GM06990 (cell line): ENCODE data around the gene TUBA4B.

Experiments
- DNase-seq: peaks from one replicate; pipeline ENCODE4 v3.0.0-alpha.2; 2011; ENCODE audit not compliant: insufficient read length; ENCODE audit errors: extremely low read depth
- H3K27me3 ChIP-seq: replicated peaks from 2 replicates; pipeline ENCODE4 v1.6.0; 2011; ENCODE audit warnings: low read length; ENCODE audit not compliant: control insufficient read depth, insufficient read depth
- H3K36me3 ChIP-seq: 2 replicates; pipeline ENCODE4 v1.5.1; 2011; ENCODE audit warnings: low read length; ENCODE audit not compliant: control insufficient read depth, insufficient read depth
- H3K4me3 ChIP-seq: replicated peaks from 2 replicates; pipeline ENCODE4 v1.5.1; 2011; ENCODE audit warnings: low read depth, mild to moderate bottlenecking, control low read depth, low read length
- CTCF ChIP-seq: IDR thresholded peaks from 2 replicates; pipeline ENCODE4 v1.5.1; 2011; ENCODE audit warnings: low read length, control low read depth, mild to moderate bottlenecking, inconsistent platforms; ENCODE audit not compliant: insufficient read depth, poor library complexity, severe bottlenecking

Gene TUBA4B

GRCh38 chr2:219274361-219274921 lies 21.4 kb downstream of the TUBA4B start:
- Histone ChIP-seq H3K4me3 (no peak overlapping the region), H3K27me3 (no peaks in the 10 kb centered on the region), H3K36me3 (no peaks in the 10 kb centered on the region)
- DNase-seq, result no peak
- TF ChIP-seq CTCF, result no peak

DNA sequence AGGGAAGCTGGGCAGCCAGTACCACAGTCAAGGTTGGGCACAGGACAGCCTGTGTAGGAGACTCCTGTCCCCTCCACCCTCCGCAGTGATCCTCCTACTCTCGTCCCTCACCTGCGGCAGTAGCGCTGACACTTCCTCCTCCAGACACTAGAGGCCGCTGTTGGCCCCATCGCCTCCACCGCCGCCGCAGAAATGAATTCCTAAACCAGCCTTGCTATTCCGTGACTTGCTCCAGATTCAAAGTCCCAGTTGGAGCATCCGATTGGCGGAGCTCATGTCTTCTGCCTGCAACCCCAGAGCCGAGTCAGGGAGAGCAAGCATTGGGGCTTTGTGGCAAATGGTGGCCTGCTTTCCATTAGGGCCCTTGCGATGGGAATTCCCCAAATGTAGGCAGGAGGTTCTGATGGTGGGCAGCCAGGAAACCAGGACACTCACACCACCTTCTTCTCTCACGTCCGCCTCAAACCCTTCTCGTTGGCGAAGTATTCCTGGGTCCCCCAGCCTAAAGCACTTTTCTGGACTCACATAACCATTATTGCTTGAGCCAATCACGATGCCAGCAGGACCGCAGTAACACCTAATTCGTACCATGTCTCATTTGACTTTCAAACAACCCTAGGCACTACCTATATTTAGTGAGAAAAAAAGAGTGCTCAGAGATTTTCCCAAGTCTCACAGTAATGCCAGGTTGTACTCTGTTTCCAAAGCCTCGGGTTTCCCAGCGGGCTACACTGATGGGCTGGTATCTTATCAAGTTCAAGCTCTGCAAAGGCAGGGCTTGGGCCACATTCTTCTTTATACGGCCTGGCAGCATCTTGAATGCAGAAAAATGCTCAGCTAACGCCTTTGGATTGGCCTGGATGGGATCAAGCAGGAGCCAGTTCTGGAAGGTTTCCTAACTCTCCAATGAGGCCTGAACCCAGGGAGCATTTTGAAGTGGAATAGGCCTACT lies 24.9 kb downstream of the TUBA4B start:
- peak; percentile 98 for TF ChIP-seq CTCF
- Histone ChIP-seq H3K27me3 (no peaks in the 10 kb centered on the region), H3K36me3 (peaks cover 12% of the 10 kb centered on the region), H3K4me3 (peak overlapping the region; percentile 62)
- DNase-seq, result peak; percentile 77

GRCh38 chr2:219278655-219279150 lies 25.7 kb downstream of the TUBA4B start:
- peaks cover 13% of the 10 kb centered on the region for H3K36me3 ChIP-seq

GRCh38 chr2:219279151-219279915 lies 26.3 kb downstream of the TUBA4B start, which contains the start of gene DNAJB2:
Gene DNAJB2, plus strand, starts transcription at chr2:219279366. Its CDS starts 468 bp downstream, at chr2:219279834.
- peak within 1 kb of the TSS; percentile 64 for H3K4me3 ChIP-seq
- peak; percentile 29 for TF ChIP-seq CTCF
- H3K27me3 ChIP-seq, result no peaks in the 10 kb centered on the region
- peak; percentile 98 for DNase-seq
- H3K36me3 ChIP-seq, result peaks cover 14% of the 10 kb centered on the region

More at GRCh38 chr2:219278655-219279150, 25.7 kb downstream of the TUBA4B start:
- no peaks in the 10 kb centered on the region for H3K27me3 ChIP-seq
- peak overlapping the region; percentile 39 for H3K4me3 ChIP-seq
- TF ChIP-seq CTCF, result no peak
- DNase-seq, result no peak

GRCh38 chr2:219279916-219280516 lies 27.0 kb downstream of the TUBA4B start:
- no peak for TF ChIP-seq CTCF
- Histone ChIP-seq H3K27me3 (no peaks in the 10 kb centered on the region), H3K4me3 (peak overlapping the region; percentile 64), H3K36me3 (peaks cover 17% of the 10 kb centered on the region)
- no peak for DNase-seq
